IMR-90 (cell line): ENCODE data around the gene ENOX1. TPM values are rescaled to one million over a fixed set of nuclear protein-coding genes. Genes with fewer than 3 reads are reported as not detected.

Experiments
- ATAC-seq: fragments of 200-7000 bp; cut with Tn5 transposase; 2 replicates; pipeline ENCODE4 v1.9.1; 2020; ENCODE audit warnings: low read depth, mild to moderate bottlenecking, moderate library complexity
- BruUV-seq: library from RNA; stranded (reverse); fragments of 400-500 nt; replicated peaks from 2 replicates; lab custom pipeline; 2021; lab: Mats Ljungman, UMichigan
- CTCF ChIA-PET: fragments of 300-600 bp; formaldehyde crosslinking; extraction: SDS; loops from one replicate; lab custom pipeline; 2021; ENCODE audit warnings: antibody characterized with exemption; lab: Yijun Ruan, JAX
- POLR2A ChIA-PET: fragments of 300-600 bp; sonication (Branson Sonifier 250); formaldehyde crosslinking; loops from one replicate; lab custom pipeline; 2022; ENCODE audit warnings: antibody characterized with exemption; ENCODE audit not compliant: unreplicated experiment; lab: Charles Lee
- DNase-seq: peaks from one replicate; pipeline ENCODE4 v3.0.0; 2013
- H2AFZ ChIP-seq: replicated peaks from 2 replicates; pipeline ENCODE3; 2013; ENCODE audit warnings: low read length, mild to moderate bottlenecking; ENCODE audit not compliant: poor library complexity
- H2AK5ac ChIP-seq: 2 replicates; pipeline ENCODE4 v1.6.1; 2013; ENCODE audit warnings: low read depth, low read length, inconsistent platforms
- H2AK9ac ChIP-seq: replicated peaks from 2 replicates; pipeline ENCODE3; 2013; ENCODE audit warnings: mild to moderate bottlenecking, low read depth, low read length, moderate library complexity; ENCODE audit not compliant: poor library complexity
- H2BK120ac ChIP-seq: 2 replicates; pipeline ENCODE4 v1.6.1; 2013; ENCODE audit warnings: low read depth, low read length, inconsistent platforms
- H2BK15ac ChIP-seq: 3 replicates; pipeline ENCODE4 v1.6.1; 2013; ENCODE audit warnings: low read depth, low read length, inconsistent platforms
- H2BK20ac ChIP-seq: 2 replicates; pipeline ENCODE4 v1.6.1; 2013; ENCODE audit warnings: low read depth, mild to moderate bottlenecking, inconsistent platforms, low read length, moderate library complexity
- H2BK5ac ChIP-seq: 2 replicates; pipeline ENCODE4 v1.6.1; 2013; ENCODE audit warnings: mild to moderate bottlenecking, low read depth, low read length, inconsistent platforms; ENCODE audit not compliant: poor library complexity, severe bottlenecking
- H3K14ac ChIP-seq: replicated peaks from 2 replicates; pipeline ENCODE4 v1.6.1; 2013; ENCODE audit warnings: low read depth, low read length, inconsistent platforms
- H3K18ac ChIP-seq: 2 replicates; pipeline ENCODE4 v1.6.1; 2013; ENCODE audit warnings: low read depth, low read length, control low read depth
- H3K23ac ChIP-seq: 2 replicates; pipeline ENCODE4 v1.6.1; 2013; ENCODE audit warnings: low read depth, low read length, inconsistent platforms
- H3K27ac ChIP-seq: 2 replicates; pipeline ENCODE4 v1.5.1; 2013; ENCODE audit warnings: mild to moderate bottlenecking, control low read depth, low read length; ENCODE audit not compliant: insufficient read depth
- H3K27me3 ChIP-seq: 2 replicates; pipeline ENCODE4 v1.6.1; 2013; ENCODE audit warnings: low read length; ENCODE audit not compliant: control insufficient read depth, insufficient read depth
- H3K36me3 ChIP-seq: 2 replicates; pipeline ENCODE4 v1.6.1; 2013; ENCODE audit warnings: low read length, mixed read lengths; ENCODE audit not compliant: control insufficient read depth, insufficient read depth
- H3K4ac ChIP-seq: 2 replicates; pipeline ENCODE4 v1.6.1; 2013; ENCODE audit warnings: low read depth, low read length, inconsistent platforms
- H3K4me1 ChIP-seq: 2 replicates; pipeline ENCODE4 v1.6.1; 2013; ENCODE audit warnings: low read length, mixed read lengths; ENCODE audit not compliant: control insufficient read depth, insufficient read depth
- H3K4me2 ChIP-seq: 2 replicates; pipeline ENCODE4 v1.6.1; 2013; ENCODE audit warnings: low read depth, mild to moderate bottlenecking, control low read depth, low read length, moderate library complexity
- H3K4me3 ChIP-seq: 2 replicates; pipeline ENCODE4 v1.5.1; 2013; ENCODE audit warnings: low read depth, mild to moderate bottlenecking, control low read depth, low read length, moderate library complexity; ENCODE audit not compliant: insufficient read depth
- H3K56ac ChIP-seq: 2 replicates; pipeline ENCODE4 v1.6.1; 2013; ENCODE audit warnings: low read length, inconsistent platforms; ENCODE audit not compliant: insufficient read depth; ENCODE audit errors: extremely low read depth
- H3K79me1 ChIP-seq, 2 experiments: 2 replicates each; pipeline ENCODE4 v1.6.1; 2013; ENCODE audit warnings: low read length in 2 of 2, inconsistent platforms in 1 of 2, low read depth in 1 of 2
- H3K9ac ChIP-seq: 2 replicates; pipeline ENCODE4 v1.6.1; 2013; ENCODE audit warnings: low read depth, low read length, control low read depth
- H3K9me1 ChIP-seq: 2 replicates; pipeline ENCODE4 v1.6.1; 2013; ENCODE audit warnings: low read length, inconsistent platforms; ENCODE audit not compliant: insufficient read depth
- H3K9me3 ChIP-seq: 2 replicates; pipeline ENCODE4 v1.6.1; 2013; ENCODE audit warnings: low read length; ENCODE audit not compliant: control insufficient read depth, insufficient read depth
- H4K20me1 ChIP-seq: 2 replicates; pipeline ENCODE4 v1.6.1; 2013; ENCODE audit warnings: low read length, inconsistent platforms; ENCODE audit not compliant: insufficient read depth
- H4K5ac ChIP-seq: 2 replicates; pipeline ENCODE4 v1.6.1; 2013; ENCODE audit warnings: mild to moderate bottlenecking, low read depth, low read length, control low read depth
- H4K8ac ChIP-seq, 2 experiments: 2 replicates each; pipeline ENCODE4 v1.6.1; 2013; ENCODE audit warnings: low read depth in 2 of 2, low read length in 2 of 2, control low read depth in 1 of 2, inconsistent platforms in 1 of 2
- H4K91ac ChIP-seq: 2 replicates; pipeline ENCODE4 v1.6.1; 2013; ENCODE audit warnings: low read depth, low read length, inconsistent platforms; ENCODE audit not compliant: insufficient read depth
- BHLHE40 ChIP-seq: fragments of 150-350 bp; IDR thresholded peaks from 2 replicates; pipeline ENCODE4 v1.6.1; 2016; ENCODE audit warnings: mild to moderate bottlenecking, low read depth, low read length
- CEBPB ChIP-seq: IDR thresholded peaks from 2 replicates; pipeline ENCODE4 v1.6.1; 2012; ENCODE audit warnings: low read depth, low read length, improper control_type of control experiment
- CHD1 ChIP-seq: IDR thresholded peaks from 2 replicates; pipeline ENCODE4 v1.6.1; 2012; ENCODE audit warnings: low read depth, low read length, improper control_type of control experiment
- FOS ChIP-seq: fragments of 150-350 bp; IDR thresholded peaks from 2 replicates; pipeline ENCODE4 v1.6.1; 2016; ENCODE audit warnings: low read depth, low read length
- MAFK ChIP-seq: IDR thresholded peaks from 2 replicates; pipeline ENCODE4 v1.6.1; 2012; ENCODE audit warnings: low read depth, low read length, improper control_type of control experiment
- MAZ ChIP-seq: IDR thresholded peaks from 2 replicates; pipeline ENCODE4 v1.6.1; 2012; ENCODE audit warnings: low read depth, mild to moderate bottlenecking, low read length, improper control_type of control experiment, moderate library complexity, borderline replicate concordance
- MXI1 ChIP-seq: IDR thresholded peaks from 2 replicates; pipeline ENCODE4 v1.6.1; 2012; ENCODE audit warnings: low read depth, mild to moderate bottlenecking, low read length, moderate library complexity, borderline replicate concordance
- NFE2L2 ChIP-seq: fragments of 150-350 bp; IDR thresholded peaks from 2 replicates; pipeline ENCODE4 v1.6.1; 2016; ENCODE audit warnings: low read depth, mild to moderate bottlenecking, low read length
- POLR2A ChIP-seq: IDR thresholded peaks from 2 replicates; pipeline ENCODE4 v1.6.1; 2012; ENCODE audit warnings: mild to moderate bottlenecking, low read depth, low read length
- RAD21 ChIP-seq: IDR thresholded peaks from 2 replicates; pipeline ENCODE4 v1.6.1; 2012; ENCODE audit warnings: low read length, improper control_type of control experiment
- RCOR1 ChIP-seq: IDR thresholded peaks from 2 replicates; pipeline ENCODE4 v1.6.1; 2012; ENCODE audit warnings: mild to moderate bottlenecking, low read length, improper control_type of control experiment; ENCODE audit not compliant: insufficient replicate concordance
- RFX5 ChIP-seq: IDR thresholded peaks from 2 replicates; pipeline ENCODE4 v1.8.0; 2012; ENCODE audit warnings: low read depth, mild to moderate bottlenecking, low read length, moderate library complexity
- SMC3 ChIP-seq: fragments of 150-350 bp; IDR thresholded peaks from 2 replicates; pipeline ENCODE4 v1.6.1; 2016; ENCODE audit warnings: low read depth, mild to moderate bottlenecking, antibody characterized with exemption, low read length, moderate library complexity
- WGBS, 2 experiments: methylation state at CpG; one replicate each; pipeline versions ENCODE4 v1.1.5 to v1.1.7; 2013; ENCODE audit warnings: missing lambda C conversion rate in 2 of 2; ENCODE audit not compliant: insufficient read length in 1 of 2; ENCODE audit errors: extremely low coverage in 2 of 2; 5-methylcytosine and 5-hydroxymethylcytosine counted together
- dilution Hi-C: fragments of 300-500 bp; cut with HindIII; formaldehyde crosslinking; loops from one replicate; pipeline ENCODE4 v1.14.3; 2018; ENCODE audit warnings: low sequenced_read_pairs; ENCODE audit not compliant: unreplicated experiment
- in situ Hi-C: fragments of 300-500 bp; cut with MboI; formaldehyde crosslinking; loops from 3 replicates; pipeline ENCODE4 v1.14.3; 2019; ENCODE audit warnings: low sequenced_read_pairs, inconsistent platforms, mixed read lengths
- intact Hi-C: fragments of 100-400 bp; cut with micrococcal nuclease; formaldehyde crosslinking; loops from 2 replicates; pipeline ENCODE4 v1.10.0; 2022
- polyA plus RNA-seq, 3 experiments: library from polyadenylated mRNA; depleted of rRNA; stranded (reverse); fragments of >200 nt; gene quantifications; 2 replicates each; pipeline ENCODE4 v1.2.3, GENCODE V29; 2012; ENCODE audit warnings: low replicate concordance in 1 of 3
- total RNA-seq: library from RNA; depleted of rRNA; stranded (reverse); fragments of >200 nt; gene quantifications from 2 replicates; pipeline ENCODE4 v1.2.3, GENCODE V29; 2012
- TF ChIP-seq, protein P1 (sequence below): conservative IDR thresholded peaks from 2 replicates; pipeline ENCODE4 v1.5.1; 2012; ENCODE audit warnings: mild to moderate bottlenecking, low read depth, low read length, improper control_type of control experiment
- TF ChIP-seq, protein P2 (sequence below): fragments of 150-350 bp; IDR thresholded peaks from 2 replicates; pipeline ENCODE4 v1.6.1; 2016; ENCODE audit warnings: low read depth, mild to moderate bottlenecking, low read length, moderate library complexity, borderline replicate concordance
- TF ChIP-seq, protein P3 (sequence below): fragments of 150-350 bp; IDR thresholded peaks from 2 replicates; pipeline ENCODE4 v1.6.1; 2017; ENCODE audit warnings: mild to moderate bottlenecking, antibody characterized with exemption, low read length, low read depth

Gene ENOX1
- total and polyA plus RNA-seq, 2 of the 4 experiments (the other 2 are of a cell fraction), result 0.99 to 1.3 TPM

DNA sequence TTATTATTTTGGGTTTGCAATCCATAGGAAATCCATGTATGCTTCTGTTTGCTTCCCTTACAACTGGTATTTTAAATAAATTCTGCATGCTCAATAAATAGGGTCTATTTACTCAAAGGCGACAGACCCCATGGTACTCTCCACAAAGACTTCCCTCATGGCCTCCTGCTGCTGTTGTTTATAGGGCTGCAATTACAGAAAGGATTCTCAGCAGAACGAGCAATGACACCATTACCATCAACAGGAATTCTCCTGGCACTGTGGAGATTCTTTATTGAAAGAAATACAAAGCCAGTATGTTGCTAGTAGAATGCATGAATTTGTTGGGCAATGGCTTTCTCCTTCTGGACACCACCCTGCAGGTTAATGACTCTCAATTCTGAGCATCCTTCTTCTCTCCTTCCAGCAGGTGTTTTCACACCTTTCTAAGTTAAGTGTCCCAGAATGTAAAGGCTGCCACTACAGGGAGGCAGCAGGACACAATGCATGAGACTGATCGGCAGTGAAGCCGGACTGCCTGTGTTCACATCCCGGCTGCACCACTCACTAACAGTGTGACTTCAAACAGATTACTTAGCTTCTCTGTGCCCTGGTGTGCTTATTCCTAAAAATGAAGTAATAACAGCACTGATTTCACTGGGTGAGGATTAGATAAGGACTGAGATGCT is 403.1 kb downstream of the ENOX1 start:
- Histone ChIP-seq H2AFZ (no peak overlapping the region), H4K91ac (no peak overlapping the region), H4K8ac (no peak overlapping the region), H2BK120ac (no peak overlapping the region), H3K4ac (no peak overlapping the region), H2BK15ac (no peak overlapping the region), H3K4me1 (peaks cover 2% of the 10 kb centered on the region; the same call in 1 of the 2 replicates), H2AK5ac (no peak overlapping the region), H3K56ac (no peak overlapping the region), H3K9ac (no peak overlapping the region), H2BK5ac (no peak overlapping the region), H3K36me3 (no peaks in the 10 kb centered on the region), H3K27me3 (no peaks in the 10 kb centered on the region; the same call in 1 of the 2 replicates), H3K4me2 (no peak overlapping the region), H4K20me1 (no peaks in the 10 kb centered on the region), H3K9me3 (no peaks in the 10 kb centered on the region), H3K9me1 (no peaks in the 10 kb centered on the region), H3K27ac (no peak overlapping the region), H2AK9ac (no peak overlapping the region), H3K23ac (no peak overlapping the region), H2BK20ac (no peak overlapping the region), H3K79me1 (no peaks in the 10 kb centered on the region), H4K5ac (no peak overlapping the region), H3K18ac (no peak overlapping the region), H3K4me3 (no peak overlapping the region), H3K14ac (no peak overlapping the region)
- intact Hi-C loops, result no loop called here
- in situ Hi-C loops, result no loop called here
- dilution Hi-C loops, result no loop called here
- CTCF ChIA-PET, result interaction anchor here (0.5 kb wide), 1 partner anchor 486 kb away, joined by 3 read pairs; no protein-coding TSS in a partner anchor
- DNase-seq, result no peak
- WGBS, 2 experiments, result no CpG with 5 or more reads among the region's 5 CpGs
- POLR2A ChIA-PET, result no interaction called here
- no peak for TF ChIP-seq RFX5
- TF ChIP-seq, protein P1, sequence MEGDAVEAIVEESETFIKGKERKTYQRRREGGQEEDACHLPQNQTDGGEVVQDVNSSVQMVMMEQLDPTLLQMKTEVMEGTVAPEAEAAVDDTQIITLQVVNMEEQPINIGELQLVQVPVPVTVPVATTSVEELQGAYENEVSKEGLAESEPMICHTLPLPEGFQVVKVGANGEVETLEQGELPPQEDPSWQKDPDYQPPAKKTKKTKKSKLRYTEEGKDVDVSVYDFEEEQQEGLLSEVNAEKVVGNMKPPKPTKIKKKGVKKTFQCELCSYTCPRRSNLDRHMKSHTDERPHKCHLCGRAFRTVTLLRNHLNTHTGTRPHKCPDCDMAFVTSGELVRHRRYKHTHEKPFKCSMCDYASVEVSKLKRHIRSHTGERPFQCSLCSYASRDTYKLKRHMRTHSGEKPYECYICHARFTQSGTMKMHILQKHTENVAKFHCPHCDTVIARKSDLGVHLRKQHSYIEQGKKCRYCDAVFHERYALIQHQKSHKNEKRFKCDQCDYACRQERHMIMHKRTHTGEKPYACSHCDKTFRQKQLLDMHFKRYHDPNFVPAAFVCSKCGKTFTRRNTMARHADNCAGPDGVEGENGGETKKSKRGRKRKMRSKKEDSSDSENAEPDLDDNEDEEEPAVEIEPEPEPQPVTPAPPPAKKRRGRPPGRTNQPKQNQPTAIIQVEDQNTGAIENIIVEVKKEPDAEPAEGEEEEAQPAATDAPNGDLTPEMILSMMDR, result no peak
- TF ChIP-seq SMC3, result no peak
- no peak for TF ChIP-seq FOS
- TF ChIP-seq NFE2L2, result no peak
- no peak for TF ChIP-seq BHLHE40
- no peak for TF ChIP-seq CHD1
- TF ChIP-seq, protein P2, sequence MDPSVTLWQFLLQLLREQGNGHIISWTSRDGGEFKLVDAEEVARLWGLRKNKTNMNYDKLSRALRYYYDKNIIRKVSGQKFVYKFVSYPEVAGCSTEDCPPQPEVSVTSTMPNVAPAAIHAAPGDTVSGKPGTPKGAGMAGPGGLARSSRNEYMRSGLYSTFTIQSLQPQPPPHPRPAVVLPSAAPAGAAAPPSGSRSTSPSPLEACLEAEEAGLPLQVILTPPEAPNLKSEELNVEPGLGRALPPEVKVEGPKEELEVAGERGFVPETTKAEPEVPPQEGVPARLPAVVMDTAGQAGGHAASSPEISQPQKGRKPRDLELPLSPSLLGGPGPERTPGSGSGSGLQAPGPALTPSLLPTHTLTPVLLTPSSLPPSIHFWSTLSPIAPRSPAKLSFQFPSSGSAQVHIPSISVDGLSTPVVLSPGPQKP, result no peak
- no peak for TF ChIP-seq MAFK
- TF ChIP-seq, protein P3, sequence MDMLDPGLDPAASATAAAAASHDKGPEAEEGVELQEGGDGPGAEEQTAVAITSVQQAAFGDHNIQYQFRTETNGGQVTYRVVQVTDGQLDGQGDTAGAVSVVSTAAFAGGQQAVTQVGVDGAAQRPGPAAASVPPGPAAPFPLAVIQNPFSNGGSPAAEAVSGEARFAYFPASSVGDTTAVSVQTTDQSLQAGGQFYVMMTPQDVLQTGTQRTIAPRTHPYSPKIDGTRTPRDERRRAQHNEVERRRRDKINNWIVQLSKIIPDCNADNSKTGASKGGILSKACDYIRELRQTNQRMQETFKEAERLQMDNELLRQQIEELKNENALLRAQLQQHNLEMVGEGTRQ, result no peak
- no peak for TF ChIP-seq RCOR1
- no peak for TF ChIP-seq CEBPB
- TF ChIP-seq MAZ, result no peak
- no peak for TF ChIP-seq POLR2A
- TF ChIP-seq RAD21, result no peak
- no peak for TF ChIP-seq MXI1
- BruUV-seq, result no TSS peak
- ATAC-seq, result no peak
